H1 (cell line): ENCODE data around the gene SUB1. TPM values are rescaled to one million over a fixed set of nuclear protein-coding genes. Genes with fewer than 3 reads are reported as not detected.

Experiments used
- CTCF ChIA-PET: fragments of 300-600 bp; sonication (Branson Sonifier 250); formaldehyde crosslinking; loops from one replicate; lab custom pipeline; 2021; ENCODE audit not compliant: partially characterized antibody; lab: Charles Lee
- POLR2A ChIA-PET: fragments of 300-600 bp; sonication (Branson Sonifier 250); formaldehyde crosslinking; loops from one replicate; lab custom pipeline; 2021; ENCODE audit warnings: inconsistent platforms; ENCODE audit not compliant: partially characterized antibody; lab: Charles Lee
- DNase-seq, 2 experiments: peaks; one replicate each; pipeline versions ENCODE4 v3.0.0 to v3.0.0-alpha.2; 2010 to 2022; ENCODE audit warnings: low spot score in 2 of 2, low read depth in 1 of 2, mixed read lengths in 1 of 2
- FAIRE-seq: peaks from 2 replicates; lab custom pipeline; 2011; peaks lifted over from hg19 to GRCh38; lab: Jason Lieb, UNC
- H2AFZ ChIP-seq: 2 replicates; pipeline ENCODE4 v1.8.1; 2012; ENCODE audit warnings: low read length, inconsistent platforms
- H2AK5ac ChIP-seq: 2 replicates; pipeline ENCODE4 v1.6.1; 2013; ENCODE audit warnings: low read depth, low read length
- H2BK120ac ChIP-seq: replicated peaks from 2 replicates; pipeline ENCODE3; 2013; ENCODE audit warnings: low read depth, low read length, inconsistent platforms
- H2BK12ac ChIP-seq: 2 replicates; pipeline ENCODE4 v1.6.1; 2013; ENCODE audit warnings: low read depth, low read length
- H2BK15ac ChIP-seq: 2 replicates; pipeline ENCODE4 v1.6.1; 2013; ENCODE audit warnings: low read length
- H2BK20ac ChIP-seq: 2 replicates; pipeline ENCODE4 v1.6.1; 2013; ENCODE audit warnings: low read length
- H2BK5ac ChIP-seq: 2 replicates; pipeline ENCODE4 v1.6.1; 2013; ENCODE audit warnings: low read depth, low read length
- H3K14ac ChIP-seq: 2 replicates; pipeline ENCODE4 v1.6.1; 2013; ENCODE audit warnings: inconsistent platforms; ENCODE audit not compliant: insufficient read length
- H3K18ac ChIP-seq: 2 replicates; pipeline ENCODE4 v1.6.1; 2013; ENCODE audit warnings: low read length; ENCODE audit errors: extremely low read depth
- H3K23ac ChIP-seq: 2 replicates; pipeline ENCODE4 v1.6.1; 2013; ENCODE audit warnings: inconsistent platforms; ENCODE audit not compliant: insufficient read length
- H3K23me2 ChIP-seq: 2 replicates; pipeline ENCODE4 v1.6.1; 2013; ENCODE audit warnings: low read depth, low read length
- H3K27ac ChIP-seq: 2 replicates; pipeline ENCODE4 v1.6.1; 2011; ENCODE audit warnings: low read depth, low read length, inconsistent platforms
- H3K27me3 ChIP-seq, 4 experiments: replicated peaks in 1 of 4; 1 replicate in 1 of 4; 2 replicates in 3 of 4; pipeline versions ENCODE4 v1.6.1 to v1.8.1; 2011 to 2013; ENCODE audit warnings: low read length in 3 of 4, mild to moderate bottlenecking in 3 of 4, inconsistent platforms in 2 of 4, mixed read lengths in 2 of 4, moderate library complexity in 1 of 4; ENCODE audit not compliant: control insufficient read depth in 3 of 4, insufficient read depth in 3 of 4; ENCODE audit errors: extremely low read depth in 1 of 4
- H3K36me3 ChIP-seq, 4 experiments: 2 replicates each; pipeline versions ENCODE4 v1.6.1 to v1.8.1; 2011 to 2013; ENCODE audit warnings: mild to moderate bottlenecking in 4 of 4, low read length in 3 of 4, moderate library complexity in 2 of 4, control low read depth in 1 of 4, inconsistent platforms in 1 of 4; ENCODE audit not compliant: insufficient read depth in 4 of 4, control insufficient read depth in 2 of 4
- H3K4ac ChIP-seq: replicated peaks from 2 replicates; pipeline ENCODE3; 2013; ENCODE audit warnings: low read length, low read depth, mixed read lengths, inconsistent platforms; ENCODE audit not compliant: insufficient read length
- H3K4me1 ChIP-seq, 4 experiments: replicated peaks in 1 of 4; 1 replicate in 1 of 4; 2 replicates in 3 of 4; pipeline versions ENCODE4 v1.6.1 to v1.8.1; 2011 to 2013; ENCODE audit warnings: low read length in 3 of 4, inconsistent platforms in 2 of 4, mixed read lengths in 1 of 4; ENCODE audit not compliant: insufficient read depth in 4 of 4, control insufficient read depth in 3 of 4
- H3K4me2 ChIP-seq, 2 experiments: 2 replicates each; pipeline versions ENCODE4 v1.6.1 to v1.8.1; 2011 to 2013; ENCODE audit warnings: low read depth in 2 of 2, low read length in 2 of 2, control low read depth in 1 of 2, inconsistent platforms in 1 of 2, mild to moderate bottlenecking in 1 of 2; ENCODE audit not compliant: insufficient read depth in 1 of 2
- H3K4me3 ChIP-seq, 4 experiments: fragments of 200-600, 300-600 bp in 1 of 4; sonication (generic), shearing (Covaris generic), sonication (Bioruptor Twin) in 1 of 4; 2 replicates each; pipeline versions ENCODE4 v1.5.1 to v1.8.1; 2011 to 2016; ENCODE audit warnings: low read length in 4 of 4, low read depth in 3 of 4, control low read depth in 2 of 4, inconsistent platforms in 2 of 4, mild to moderate bottlenecking in 2 of 4, mixed read lengths in 1 of 4, moderate library complexity in 1 of 4; ENCODE audit not compliant: insufficient read depth in 2 of 4; ENCODE audit errors: extremely low read depth in 1 of 4
- H3K56ac ChIP-seq: replicated peaks from 2 replicates; pipeline ENCODE3; 2013; ENCODE audit warnings: low read depth, mild to moderate bottlenecking, mixed read lengths, low read length, inconsistent platforms; ENCODE audit not compliant: insufficient read length
- H3K79me1 ChIP-seq: 2 replicates; pipeline ENCODE4 v1.6.1; 2013; ENCODE audit warnings: low read depth, low read length, control low read depth
- H3K79me2 ChIP-seq, 2 experiments: 2 replicates each; pipeline versions ENCODE4 v1.6.1 to v1.8.1; 2012 to 2013; ENCODE audit warnings: low read length in 2 of 2, mild to moderate bottlenecking in 2 of 2, inconsistent platforms in 1 of 2; ENCODE audit not compliant: insufficient read depth in 2 of 2, control insufficient read depth in 1 of 2
- H3K9ac ChIP-seq, 4 experiments: replicated peaks in 1 of 4; 1 replicate in 1 of 4; 2 replicates in 3 of 4; pipeline versions ENCODE4 v1.6.1 to v1.8.1; 2011 to 2013; ENCODE audit warnings: low read depth in 3 of 4, low read length in 3 of 4, control low read depth in 2 of 4, mild to moderate bottlenecking in 2 of 4, moderate library complexity in 2 of 4, inconsistent platforms in 1 of 4; ENCODE audit errors: extremely low read depth in 1 of 4
- H3K9me3 ChIP-seq, 2 experiments: 2 replicates each; pipeline versions ENCODE4 v1.6.1 to v1.8.1; 2012 to 2013; ENCODE audit warnings: mild to moderate bottlenecking in 2 of 2, moderate library complexity in 2 of 2, control low read depth in 1 of 2, inconsistent platforms in 1 of 2, low read depth in 1 of 2, low read length in 1 of 2, mixed read lengths in 1 of 2; ENCODE audit not compliant: insufficient read depth in 2 of 2
- H4K20me1 ChIP-seq, 2 experiments: replicated peaks in 1 of 2; 2 replicates each; pipeline versions ENCODE3 to v1.8.1; 2011 to 2013; ENCODE audit warnings: inconsistent platforms in 2 of 2, low read length in 2 of 2, mild to moderate bottlenecking in 1 of 2; ENCODE audit not compliant: insufficient read depth in 2 of 2, control insufficient read depth in 1 of 2
- H4K5ac ChIP-seq: 2 replicates; pipeline ENCODE4 v1.6.1; 2013; ENCODE audit warnings: low read length, low read depth, mixed read lengths, inconsistent platforms; ENCODE audit not compliant: insufficient read length
- H4K8ac ChIP-seq: 2 replicates; pipeline ENCODE4 v1.8.0; 2013; ENCODE audit warnings: mild to moderate bottlenecking, moderate library complexity, low read length, inconsistent platforms; ENCODE audit not compliant: insufficient read depth; ENCODE audit errors: extremely low read depth
- H4K91ac ChIP-seq: replicated peaks from 2 replicates; pipeline ENCODE3; 2013; ENCODE audit warnings: low read length, mixed read lengths, inconsistent platforms; ENCODE audit not compliant: insufficient read length
- KDM1A ChIP-seq: fragments of 200-600, 300-600 bp; sonication (generic); IDR thresholded peaks from 2 replicates; pipeline ENCODE4 v1.7.1; 2016; ENCODE audit warnings: mild to moderate bottlenecking, low read length, borderline replicate concordance
- SRF ChIP-seq: IDR thresholded peaks from 2 replicates; pipeline ENCODE4 v1.6.1; 2011; ENCODE audit warnings: mild to moderate bottlenecking, low read depth, low read length, moderate library complexity
- TAF1 ChIP-seq: IDR thresholded peaks from 2 replicates; pipeline ENCODE4 v1.6.1; 2011; ENCODE audit warnings: mild to moderate bottlenecking, low read depth, low read length
- YY1 ChIP-seq: IDR thresholded peaks from 2 replicates; pipeline ENCODE4 v1.6.1; 2011; ENCODE audit warnings: low read depth, mild to moderate bottlenecking, low read length
- WGBS, 2 experiments: shearing (Covaris generic) in 1 of 2; methylation state at CpG; one replicate each; pipeline versions ENCODE4 v1.1.6 to v1.1.7; 2013 to 2015; ENCODE audit warnings: low lambda C conversion rate in 2 of 2, mixed read lengths in 2 of 2, inconsistent platforms in 1 of 2, low coverage in 1 of 2, missing lambda C conversion rate in 1 of 2; ENCODE audit not compliant: insufficient replicate concordance in 2 of 2, insufficient coverage in 1 of 2, insufficient read length in 1 of 2; ENCODE audit errors: extremely low coverage in 1 of 2, missing lambda C conversion rate in 1 of 2; 5-methylcytosine and 5-hydroxymethylcytosine counted together
- polyA plus RNA-seq, 7 experiments: library from polyadenylated mRNA; depleted of rRNA in 3 of 7; stranded (reverse) in 5 of 7; unstranded in 2 of 7; fragments of >200 nt in 5 of 7; fragments of 200-250 nt in 2 of 7; gene quantifications; 1 replicate in 5 of 7; 2 replicates in 1 of 7; 4 replicates in 1 of 7; pipeline versions ENCODE4 v1.2.1 to v1.2.3, GENCODE V29; 2011 to 2013; ENCODE audit warnings: missing spikeins in 2 of 7, mixed read lengths in 2 of 7
- total RNA-seq: library from RNA; stranded (reverse); fragmentation: NEBNext Ultra II Directional; extraction: Animal tissue kit (Norgen Biotek cat#: 25700); gene quantifications from 2 replicates; pipeline ENCODE4 v1.2.1, GENCODE V29; 2021
- TF ChIP-seq, protein P1 (sequence below): IDR thresholded peaks from 2 replicates; pipeline ENCODE4 v1.6.1; 2011; ENCODE audit warnings: low read length, improper control_type of control experiment

Gene SUB1
- total and polyA plus RNA-seq, 2 of the 8 experiments (the other 6 are each of a cell fraction or from before 2014, with no cell fraction given) = 83.9 to 325 TPM

DNA sequence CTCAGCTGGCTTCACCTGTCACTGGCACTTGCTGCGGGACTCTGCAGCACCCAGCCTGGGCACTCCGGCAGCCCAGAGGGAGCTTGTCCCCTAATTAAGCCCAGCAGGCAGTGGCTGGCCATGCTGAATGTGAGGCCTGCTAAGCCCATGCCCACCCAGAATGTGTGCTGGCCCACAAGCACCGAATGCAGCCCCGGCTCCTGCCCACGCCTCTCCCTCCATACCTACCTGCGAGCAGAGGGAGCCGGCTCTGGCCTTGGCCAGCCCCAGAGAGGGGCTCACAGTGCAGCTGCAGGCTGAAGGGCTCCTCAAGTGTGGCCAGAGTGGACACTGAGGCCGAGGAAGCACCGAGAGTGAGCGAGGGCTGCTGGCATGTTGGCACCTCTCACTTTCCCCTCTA, 32.4 kb upstream of the SUB1 start:
- Histone ChIP-seq H4K91ac (no peak overlapping the region), H4K20me1 (no peaks in the 10 kb centered on the region), H3K4me3 (no peak overlapping the region), H3K36me3 (no peaks in the 10 kb centered on the region), H2BK20ac (no peak overlapping the region), H2AFZ (no peak overlapping the region), H3K4me2 (no peak overlapping the region), H2AK5ac (no peak overlapping the region), H3K79me1 (no peaks in the 10 kb centered on the region), H2BK5ac (no peak overlapping the region), H4K5ac (no peak overlapping the region), H3K23me2 (no peaks in the 10 kb centered on the region), H3K4ac (no peak overlapping the region), H3K4me1 (no peaks in the 10 kb centered on the region), H3K18ac (no peak overlapping the region), H3K14ac (no peak overlapping the region), H3K27ac (no peak overlapping the region), H4K8ac (no peak overlapping the region), H3K9me3 (peaks cover 0 to 5% of the 10 kb centered on the region in 2 experiments; a peak in 1 of 4 replicates), H3K79me2 (no peaks in the 10 kb centered on the region), H3K9ac (no peak overlapping the region), H3K27me3 (no peaks in the 10 kb centered on the region), H2BK120ac (no peak overlapping the region), H3K23ac (no peak overlapping the region), H2BK15ac (no peak overlapping the region), H2BK12ac (no peak overlapping the region), H3K56ac (no peak overlapping the region)
- 93% methylated on average over 10 of the region's 10 CpGs; no CpG with 5 or more reads in 1 of the 2 experiments for WGBS, 2 experiments
- FAIRE-seq (no peak), DNase-seq (no peak)
- ChIA-PET POLR2A (interaction anchor here (1.1 kb wide), 1 partner anchor 372 kb away, joined by 3 read pairs; no protein-coding TSS in a partner anchor), CTCF (interaction anchor here (0.6 to 1.4 kb wide), 4 partner anchors 30 to 585 kb away, joined by 3 to 7 read pairs (median 3); no protein-coding TSS in a partner anchor)
- TF ChIP-seq SRF = no peak
- TF ChIP-seq TAF1 = no peak
- TF ChIP-seq KDM1A = no peak
- no peak for TF ChIP-seq YY1
- TF ChIP-seq, protein P1, sequence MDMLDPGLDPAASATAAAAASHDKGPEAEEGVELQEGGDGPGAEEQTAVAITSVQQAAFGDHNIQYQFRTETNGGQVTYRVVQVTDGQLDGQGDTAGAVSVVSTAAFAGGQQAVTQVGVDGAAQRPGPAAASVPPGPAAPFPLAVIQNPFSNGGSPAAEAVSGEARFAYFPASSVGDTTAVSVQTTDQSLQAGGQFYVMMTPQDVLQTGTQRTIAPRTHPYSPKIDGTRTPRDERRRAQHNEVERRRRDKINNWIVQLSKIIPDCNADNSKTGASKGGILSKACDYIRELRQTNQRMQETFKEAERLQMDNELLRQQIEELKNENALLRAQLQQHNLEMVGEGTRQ = no peak
